Measurements from ENCODE around the gene PDIA4.

PDIA4 gene

DNA sequence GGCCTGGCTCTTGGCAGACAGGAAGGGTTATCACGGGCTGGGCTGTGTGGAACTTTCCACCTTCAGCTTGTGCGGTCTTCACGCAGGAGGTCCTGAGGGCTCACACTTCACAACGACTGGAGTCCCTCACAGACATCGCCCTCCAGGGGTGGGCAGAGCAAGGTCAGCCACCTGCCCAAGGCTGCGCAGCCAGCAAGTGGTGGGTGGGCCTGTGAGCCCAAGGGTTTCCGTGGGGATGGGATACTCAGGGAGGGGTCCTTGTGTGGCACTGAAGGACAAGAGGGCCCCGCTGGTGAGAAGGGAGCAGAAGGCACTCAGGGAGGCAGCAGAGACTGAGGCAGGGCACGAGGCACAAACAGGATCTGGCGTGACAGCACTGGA, 22.0 kb downstream of the PDIA4 start:
- no peak overlapping the region for H2AFZ ChIP-seq
- no peak for TF ChIP-seq CTCF (IDR thresholded peaks at IDR 0.05)
- no peak overlapping the region for H3K4me2 ChIP-seq (ENCODE audit: low read length)
- no peak overlapping the region for H3K27ac ChIP-seq
- H3K36me3 ChIP-seq (ENCODE audit: control insufficient read depth, insufficient read depth, low read length): no peaks in the 10 kb centered on the region
- no peak overlapping the region for H3K4me3 ChIP-seq (ENCODE audit: low read depth, low read length)
- H3K9ac ChIP-seq: no peak overlapping the region
- no peaks in the 10 kb centered on the region for H3K9me3 ChIP-seq (ENCODE audit: control insufficient read depth, low read length)
- H3K79me2 ChIP-seq: no peaks in the 10 kb centered on the region
- H3K27me3 ChIP-seq (ENCODE audit: control insufficient read depth, insufficient read depth, low read length): no peaks in the 10 kb centered on the region
- no peaks in the 10 kb centered on the region for H3K4me1 ChIP-seq

- peak; percentile 92 for TF ChIP-seq CTCF (IDR thresholded peaks at IDR 0.05)
- no peaks in the 10 kb centered on the region for H3K4me1 ChIP-seq
- no peak overlapping the region for H3K4me3 ChIP-seq (ENCODE audit: low read depth, low read length)
- H3K27me3 ChIP-seq (ENCODE audit: control insufficient read depth, insufficient read depth, low read length): no peaks in the 10 kb centered on the region
- no peak overlapping the region for H3K27ac ChIP-seq
- no peak overlapping the region for H3K9ac ChIP-seq
- H3K79me2 ChIP-seq: no peaks in the 10 kb centered on the region
- no peak overlapping the region for H2AFZ ChIP-seq
- no peak overlapping the region for H3K4me2 ChIP-seq (ENCODE audit: low read length)
- H3K9me3 ChIP-seq (ENCODE audit: control insufficient read depth, low read length): no peaks in the 10 kb centered on the region
- H3K36me3 ChIP-seq (ENCODE audit: control insufficient read depth, insufficient read depth, low read length): no peaks in the 10 kb centered on the region
Observed at GRCh38 chr7:149005427-149006344, 22.6 kb downstream of the PDIA4 start.

DNA sequence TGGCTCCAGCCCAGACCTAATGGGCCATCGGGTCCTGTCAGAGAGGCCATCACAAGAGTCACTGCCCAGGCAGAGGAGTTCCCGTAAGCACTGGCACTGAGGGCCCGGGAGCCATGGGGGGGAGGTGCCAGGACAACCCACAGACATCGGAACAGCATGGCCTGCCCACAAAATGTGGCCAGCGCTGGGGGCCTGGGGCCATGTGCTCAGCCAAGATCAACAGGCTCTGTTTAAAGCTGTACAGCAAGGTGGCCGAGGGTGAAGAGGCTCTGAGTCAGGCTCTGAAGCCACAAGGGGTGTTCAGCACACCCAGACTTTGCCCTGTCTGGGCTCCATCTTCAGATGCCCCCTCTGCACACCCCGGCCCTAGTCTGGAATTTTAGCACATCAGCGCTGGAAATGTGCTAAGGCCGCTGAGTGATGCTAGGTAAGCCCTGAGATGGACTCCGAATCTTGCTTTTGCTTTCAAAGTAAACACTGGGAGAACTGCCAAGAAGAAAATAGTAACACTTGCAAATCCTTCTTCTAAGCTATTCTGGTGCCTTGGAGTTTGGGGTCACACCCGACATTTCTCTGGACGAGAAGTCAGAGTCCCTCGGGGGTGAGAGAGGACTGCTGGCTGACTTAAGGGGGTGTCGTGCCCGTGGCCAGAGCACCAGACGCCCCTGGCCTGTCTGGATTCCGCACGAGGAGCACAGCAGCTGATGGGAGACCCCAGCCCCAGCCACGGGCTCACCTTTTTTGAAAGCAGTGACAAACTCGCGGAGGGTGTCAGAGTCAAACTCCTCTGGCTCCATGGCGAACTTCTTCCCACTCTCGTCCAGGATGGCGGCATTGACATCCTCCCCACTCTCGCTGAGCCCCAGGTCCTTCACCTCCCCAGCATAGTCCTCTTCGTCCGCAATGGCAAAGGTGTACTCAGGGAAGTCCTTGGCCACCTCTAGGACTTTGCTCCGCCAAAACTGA, 23.6 kb downstream of the PDIA4 start:
- Histone ChIP-seq H3K9me3 (ENCODE audit: control insufficient read depth, low read length) (no peaks in the 10 kb centered on the region), H3K27me3 (ENCODE audit: control insufficient read depth, insufficient read depth, low read length) (no peaks in the 10 kb centered on the region), H3K27ac (no peak overlapping the region), H3K79me2 (no peaks in the 10 kb centered on the region), H3K4me1 (no peaks in the 10 kb centered on the region), H2AFZ (no peak overlapping the region), H3K9ac (no peak overlapping the region), H3K4me3 (ENCODE audit: low read depth, low read length) (no peak overlapping the region), H3K4me2 (ENCODE audit: low read length) (no peak overlapping the region), H3K36me3 (ENCODE audit: control insufficient read depth, insufficient read depth, low read length) (no peaks in the 10 kb centered on the region)
- TF ChIP-seq CTCF (IDR thresholded peaks at IDR 0.05): no peak

- no peaks in the 10 kb centered on the region for H3K4me1 ChIP-seq
- H3K79me2 ChIP-seq: no peaks in the 10 kb centered on the region
- H3K9ac ChIP-seq: no peak overlapping the region
- H3K4me3 ChIP-seq (ENCODE audit: low read depth, low read length): no peak overlapping the region
- H3K27ac ChIP-seq: no peak overlapping the region
- no peaks in the 10 kb centered on the region for H3K36me3 ChIP-seq (ENCODE audit: control insufficient read depth, insufficient read depth, low read length)
- no peak for TF ChIP-seq CTCF (IDR thresholded peaks at IDR 0.05)
- no peaks in the 10 kb centered on the region for H3K9me3 ChIP-seq (ENCODE audit: control insufficient read depth, low read length)
- H3K27me3 ChIP-seq (ENCODE audit: control insufficient read depth, insufficient read depth, low read length): no peaks in the 10 kb centered on the region
- no peak overlapping the region for H2AFZ ChIP-seq
- H3K4me2 ChIP-seq (ENCODE audit: low read length): no peak overlapping the region
Observed at GRCh38 chr7:149003560-149004305, 24.6 kb downstream of the PDIA4 start.
